IPS DF 4.7 (cell line): ENCODE results near the gene SDR42E1.
"Not testable (repeated sequence)": the region's sequence is repeated elsewhere in the genome, so short reads cannot be mapped to it uniquely, and the experiment has no call there.

Source experiments
- DNase-seq: peaks from one replicate; pipeline ENCODE4 v3.0.0-alpha.2; 2013; ENCODE audit warnings: low spot score; ENCODE audit errors: extremely low read depth

Gene SDR42E1

GRCh38 chr16:82005027-82005830, 6.0 kb downstream of the SDR42E1 start:
- no peak for DNase-seq

- DNase-seq: no peak
Observed at GRCh38 chr16:82004601-82005000, 6.7 kb downstream of the SDR42E1 start.

DNA sequence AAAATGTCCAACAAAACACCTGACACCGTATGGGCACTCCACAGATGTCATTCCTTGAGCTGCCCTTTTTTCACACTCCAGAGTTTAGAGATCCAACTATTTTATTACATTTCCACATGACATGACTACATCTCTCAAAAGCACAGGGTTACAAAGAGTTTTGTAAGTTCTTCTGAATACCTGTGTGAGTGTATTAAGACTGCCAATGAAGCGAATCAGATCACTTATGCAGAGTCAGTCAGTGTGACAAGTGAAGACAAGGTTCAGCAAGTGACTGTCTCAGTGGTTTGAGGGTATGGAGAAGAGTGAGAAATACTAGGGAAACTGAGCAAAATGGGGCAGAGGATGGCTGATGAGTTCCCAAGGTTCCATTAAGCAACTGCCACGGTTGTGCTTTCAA, 8.4 kb downstream of the SDR42E1 start:
- DNase-seq: no peak

DNA sequence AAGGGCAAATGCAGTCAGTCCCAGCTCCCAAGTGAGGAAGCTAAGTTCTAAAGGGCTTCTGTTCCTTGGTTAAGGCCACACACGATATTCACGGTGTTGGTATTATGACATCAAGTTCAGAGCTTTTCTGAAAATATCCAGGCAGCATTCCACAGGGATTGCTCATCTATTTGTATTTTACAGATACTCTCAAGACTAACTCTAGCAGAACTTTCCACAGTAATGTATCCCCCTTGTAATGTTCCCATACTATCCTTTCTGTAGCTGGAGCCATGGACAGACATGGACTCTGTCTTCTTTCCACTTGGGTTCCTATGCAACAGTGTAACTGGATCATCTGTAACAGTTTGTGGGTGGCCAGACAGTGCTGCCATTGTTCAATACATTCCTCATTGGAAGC, 13.5 kb downstream of the SDR42E1 start:
- no peak for DNase-seq

GRCh38 chr16:81996664-81997509, 14.4 kb downstream of the SDR42E1 start:
- DNase-seq: no peak

GRCh38 chr16:81995651-81996050, 15.6 kb downstream of the SDR42E1 start:
- no peak for DNase-seq

GRCh38 chr16:81994485-81994884, 16.8 kb downstream of the SDR42E1 start:
- DNase-seq: no peak

DNA sequence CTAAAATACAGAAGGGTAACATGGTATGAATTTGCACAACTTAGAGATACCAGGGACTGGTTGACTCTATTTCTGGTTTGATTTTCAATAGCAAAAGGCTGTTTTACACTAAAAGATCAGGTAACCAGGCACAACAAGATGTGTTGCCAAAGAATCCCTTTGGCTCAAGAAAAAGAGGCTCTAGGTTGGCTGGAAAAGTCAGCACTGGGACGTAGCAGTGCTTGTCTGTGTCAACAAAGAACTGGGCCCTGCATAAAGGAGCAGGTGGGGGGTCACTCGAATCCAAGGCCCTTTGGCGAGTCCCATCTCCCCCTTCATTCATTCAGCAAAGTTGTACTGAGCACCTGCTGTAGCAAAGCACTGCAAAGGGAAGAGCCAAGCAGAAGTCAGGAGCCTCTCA, 18.4 kb downstream of the SDR42E1 start:
- DNase-seq: no peak

DNA sequence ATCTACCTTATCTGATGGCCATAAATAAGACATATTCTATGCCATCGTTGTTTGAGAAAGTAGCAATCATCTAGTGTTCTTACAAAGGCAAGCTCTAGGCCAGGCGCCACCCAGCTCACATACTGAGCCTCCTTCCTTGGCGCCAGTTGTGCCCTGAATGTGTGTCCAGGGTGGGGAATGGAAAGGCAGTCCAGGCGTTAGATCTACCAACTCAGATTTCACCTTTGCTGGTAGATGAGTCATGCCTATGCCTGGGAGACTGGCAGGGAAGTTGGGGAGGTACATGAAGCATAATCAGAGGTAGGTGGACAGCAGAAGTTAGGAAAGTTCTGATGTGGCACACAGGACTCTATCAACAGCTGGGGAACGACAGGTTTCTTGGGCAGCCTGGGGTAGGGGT, 23.6 kb downstream of the SDR42E1 start:
- no peak for DNase-seq

DNA sequence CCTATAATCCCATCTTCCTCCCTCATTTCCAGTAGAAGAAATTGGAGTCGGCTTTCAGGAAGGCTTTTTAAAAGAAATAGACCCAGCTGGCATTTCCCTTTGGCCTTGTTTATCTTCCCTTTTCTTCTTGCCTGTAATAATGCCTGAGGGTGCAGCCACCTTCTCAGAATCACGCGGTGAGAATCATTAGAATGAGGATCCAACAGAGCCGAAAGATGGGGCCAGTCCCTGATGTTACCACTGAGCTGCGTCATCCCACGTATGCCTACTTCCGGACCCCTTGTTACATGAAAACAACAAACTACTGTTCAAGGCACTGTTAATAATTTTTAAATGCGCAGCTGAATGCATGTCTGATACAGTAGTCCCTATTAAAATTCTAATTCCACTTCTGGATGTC, 24.1 kb downstream of the SDR42E1 start:
- no peak for DNase-seq

GRCh38 chr16:81977335-81977942, 33.8 kb downstream of the SDR42E1 start:
- DNase-seq: not testable (repeated sequence)

DNA sequence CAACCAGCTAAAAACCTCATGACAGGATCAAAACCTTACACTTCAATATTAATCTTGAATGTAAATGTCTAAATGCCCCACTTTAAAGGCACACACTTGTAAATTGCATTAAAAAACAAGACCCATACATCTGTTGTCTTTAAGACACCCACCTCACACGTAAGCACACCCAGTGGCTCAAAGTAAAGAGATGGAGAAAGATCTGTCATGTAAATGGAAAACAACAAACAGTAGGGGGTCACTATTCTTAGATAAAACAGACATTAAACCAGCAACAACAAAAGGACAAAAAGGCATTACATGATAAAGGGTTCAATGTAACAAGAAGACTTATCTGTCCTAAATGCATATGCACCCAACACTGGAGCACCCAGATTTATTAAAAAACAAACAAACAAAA, 35.6 kb downstream of the SDR42E1 start:
- peak; percentile 16 for DNase-seq

- DNase-seq: peak; percentile 33
Observed at GRCh38 chr16:81973737-81974136, 37.5 kb downstream of the SDR42E1 start.

- DNase-seq: no peak
Observed at GRCh38 chr16:81971853-81972252, 39.4 kb downstream of the SDR42E1 start.

DNA sequence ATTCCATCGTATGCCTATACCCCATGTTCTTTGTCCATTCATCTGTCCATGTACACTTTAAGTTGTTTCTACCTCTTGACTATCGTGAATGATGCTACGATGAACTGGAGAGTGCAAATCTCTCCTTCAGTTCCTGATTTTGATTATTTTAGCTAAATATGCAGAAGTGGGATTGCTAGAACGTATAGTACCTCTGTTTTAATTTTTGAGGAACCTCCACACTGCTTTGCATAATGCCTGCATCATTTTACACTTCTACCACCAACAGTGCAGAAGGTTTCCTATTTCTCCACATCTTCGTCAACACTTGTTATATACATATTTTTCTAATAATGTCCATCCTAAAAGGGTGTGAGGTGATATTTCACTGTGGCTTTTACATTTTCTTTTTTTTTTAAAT, 43.9 kb downstream of the SDR42E1 start:
- no peak for DNase-seq

DNA sequence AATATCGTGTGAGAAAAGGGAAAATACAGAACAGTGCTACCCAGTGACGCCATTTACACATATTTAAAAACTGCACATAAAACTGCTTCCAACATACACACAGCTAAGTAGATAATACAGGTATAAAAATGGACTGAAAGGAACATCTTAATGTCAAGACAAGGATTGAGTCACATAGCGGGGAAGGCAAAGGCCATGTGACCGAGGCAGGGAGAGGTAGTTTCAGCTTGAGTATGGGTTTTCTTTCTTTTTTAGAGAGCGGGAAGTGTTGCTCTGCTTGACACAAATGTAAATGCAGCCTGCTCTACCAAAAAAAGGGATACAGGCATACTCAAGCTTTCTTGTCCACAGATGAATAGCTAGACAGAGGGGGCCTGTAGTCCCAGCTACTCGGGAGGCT, 46.5 kb downstream of the SDR42E1 start:
- no peak for DNase-seq

DNA sequence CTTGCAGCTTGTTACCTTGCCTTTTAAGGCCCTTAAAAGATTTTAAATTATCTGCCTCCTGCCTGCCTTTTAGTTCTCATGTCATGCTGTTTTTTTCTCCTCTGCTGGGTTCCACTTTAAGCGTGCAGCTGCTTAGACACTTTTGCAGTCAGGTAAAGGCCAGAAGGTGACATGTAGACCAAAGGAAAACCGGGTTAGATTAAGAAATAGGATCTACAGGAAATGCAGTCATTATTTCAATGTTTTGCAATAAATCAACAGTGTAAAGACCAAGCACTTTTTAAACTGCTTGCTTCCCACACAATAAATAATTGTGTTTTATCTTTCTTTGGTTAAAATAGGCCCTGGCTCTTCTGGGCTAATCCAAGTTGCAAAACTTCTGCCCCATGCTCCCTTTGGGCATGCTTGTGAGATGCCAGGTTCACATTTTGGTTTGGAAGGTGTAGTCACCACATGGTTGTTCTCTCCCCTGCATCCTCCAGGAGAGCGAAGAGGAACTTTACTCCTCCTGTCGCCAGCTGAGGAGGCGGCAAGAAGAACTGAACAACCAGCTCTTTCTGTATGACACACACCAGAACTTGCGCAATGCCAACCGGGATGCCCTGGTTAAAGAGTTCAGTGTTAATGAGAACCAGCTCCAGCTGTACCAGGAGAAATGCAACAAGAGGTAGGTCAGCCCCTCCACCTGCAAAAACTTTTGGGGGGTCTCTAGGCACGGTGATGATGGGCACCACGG, 54.9 kb downstream of the SDR42E1 start:
- DNase-seq: no peak

GRCh38 chr16:81951564-81951963, 59.7 kb downstream of the SDR42E1 start:
- no peak for DNase-seq

- no peak for DNase-seq
Observed at GRCh38 chr16:81946206-81946605, 65.1 kb downstream of the SDR42E1 start.

DNA sequence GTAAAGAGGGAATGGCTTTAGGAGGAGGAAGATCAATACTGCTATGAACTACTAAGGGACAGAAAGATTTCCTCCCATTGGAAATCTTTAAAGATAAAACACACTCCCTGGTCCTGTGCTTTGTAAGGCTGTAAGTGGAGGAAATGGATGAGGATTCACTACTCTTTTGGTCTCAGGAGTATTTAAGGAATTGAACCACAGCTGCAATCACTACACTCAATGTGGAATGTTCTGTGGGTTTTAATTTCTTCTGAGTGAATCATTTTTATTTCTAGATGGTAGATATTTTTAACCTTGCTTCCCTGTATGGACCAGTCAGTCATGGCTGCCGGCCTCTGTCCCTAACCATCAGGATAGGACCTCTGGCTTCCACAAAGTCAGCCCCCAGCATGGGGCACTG, 65.6 kb downstream of the SDR42E1 start:
- DNase-seq: no peak

DNA sequence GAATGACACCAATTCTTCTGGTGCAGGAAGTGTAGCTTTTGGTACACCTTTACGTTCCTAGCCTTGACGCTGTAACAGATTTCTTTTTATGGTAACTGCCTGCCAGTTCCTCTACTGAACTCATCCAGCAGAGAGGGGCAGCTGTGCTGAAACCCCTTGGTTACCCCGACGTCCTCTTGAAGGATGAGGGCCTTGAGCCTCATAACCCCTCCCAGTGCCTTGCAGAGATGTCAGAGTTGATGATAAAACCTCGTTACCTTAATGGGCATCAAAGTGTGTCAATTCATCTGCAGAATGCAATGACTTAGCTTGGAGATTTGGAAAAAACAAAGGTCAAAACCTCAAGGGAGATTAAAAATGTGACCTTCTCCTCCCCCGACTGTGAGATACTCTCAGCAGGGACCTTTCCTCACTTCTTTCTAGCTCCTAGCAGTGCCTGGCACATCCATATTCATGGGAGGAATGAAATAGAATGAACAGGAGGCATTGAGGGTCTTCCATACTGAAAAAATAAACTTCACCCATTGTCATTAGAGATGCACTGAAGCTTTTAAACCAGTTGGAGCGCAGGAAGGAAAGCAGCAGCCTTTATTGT, 69.2 kb downstream of the SDR42E1 start:
- DNase-seq: no peak
